ENCODE measurements around the gene BCAT1. TPM values are rescaled to one million over a fixed set of nuclear protein-coding genes. Genes with fewer than 3 reads are reported as not detected.
"Not testable (repeated sequence)": the region's sequence is repeated elsewhere in the genome, so short reads cannot be mapped to it uniquely, and the experiment has no call there.

Gene BCAT1
- polyA plus RNA-seq, 4 donors, result 45.8 to 60.8 (median 55.3) TPM

GRCh38 chr12:24960222-24960855 is 11.4 kb upstream of the BCAT1 start:
- no peak for DNase-seq (ENCODE audit: low read depth in 4 of 4, low spot score in 3 of 4)

- DNase-seq (ENCODE audit: low read depth in 4 of 4, low spot score in 3 of 4), result not testable (repeated sequence)
Observed at GRCh38 chr12:24956351-24956750, 7.5 kb upstream of the BCAT1 start.

GRCh38 chr12:24955853-24956252 is 7.0 kb upstream of the BCAT1 start:
- no peak for DNase-seq (ENCODE audit: low read depth in 4 of 4, low spot score in 3 of 4)

GRCh38 chr12:24955389-24955788 is 6.5 kb upstream of the BCAT1 start:
- DNase-seq (ENCODE audit: low read depth in 4 of 4, low spot score in 3 of 4), result no peak

GRCh38 chr12:24954261-24954660 is 5.4 kb upstream of the BCAT1 start:
- DNase-seq (ENCODE audit: low read depth in 4 of 4, low spot score in 3 of 4), result no peak

- no peak for DNase-seq (ENCODE audit: low read depth in 4 of 4, low spot score in 3 of 4)
Observed at GRCh38 chr12:24952389-24952788, 3.5 kb upstream of the BCAT1 start.

- no peak for DNase-seq (ENCODE audit: low read depth in 4 of 4, low spot score in 3 of 4)
Observed at GRCh38 chr12:24950231-24950834, 1.4 kb upstream of the BCAT1 start.

GRCh38 chr12:24948420-24948756 is 513 bp downstream of the BCAT1 start:
- peak in 1 of 4 donors; percentile 28 for DNase-seq (ENCODE audit: low read depth in 4 of 4, low spot score in 3 of 4)

GRCh38 chr12:24947541-24948419 is 1.1 kb downstream of the BCAT1 start:
- peak in 1 of 4 donors; percentile 22 for DNase-seq (ENCODE audit: low read depth in 4 of 4, low spot score in 3 of 4)

GRCh38 chr12:24945845-24946244 is 3.1 kb downstream of the BCAT1 start:
- no peak for DNase-seq (ENCODE audit: low read depth in 4 of 4, low spot score in 3 of 4)

- DNase-seq (ENCODE audit: low read depth in 4 of 4, low spot score in 3 of 4), result no peak
Observed at GRCh38 chr12:24945039-24945438, 3.9 kb downstream of the BCAT1 start.

GRCh38 chr12:24944601-24944975 is 4.3 kb downstream of the BCAT1 start:
- DNase-seq (ENCODE audit: low read depth in 4 of 4, low spot score in 3 of 4), result no peak

GRCh38 chr12:24943947-24944600 is 4.8 kb downstream of the BCAT1 start:
- no peak for DNase-seq (ENCODE audit: low read depth in 4 of 4, low spot score in 3 of 4)

- DNase-seq (ENCODE audit: low read depth in 4 of 4, low spot score in 3 of 4), result no peak
Observed at GRCh38 chr12:24940157-24940556, 8.7 kb downstream of the BCAT1 start.

GRCh38 chr12:24939551-24939950 is 9.3 kb downstream of the BCAT1 start:
- not testable (repeated sequence) for DNase-seq (ENCODE audit: low read depth in 4 of 4, low spot score in 3 of 4)

GRCh38 chr12:24938341-24938740 is 10.6 kb downstream of the BCAT1 start:
- no peak for DNase-seq (ENCODE audit: low read depth in 4 of 4, low spot score in 3 of 4)

GRCh38 chr12:24937553-24938244 is 11.2 kb downstream of the BCAT1 start:
- no peak for DNase-seq (ENCODE audit: low read depth in 4 of 4, low spot score in 3 of 4)

GRCh38 chr12:24933694-24934407 is 15.1 kb downstream of the BCAT1 start:
- no peak for DNase-seq (ENCODE audit: low read depth in 4 of 4, low spot score in 3 of 4)

GRCh38 chr12:24931666-24932405 is 17.1 kb downstream of the BCAT1 start:
- DNase-seq (ENCODE audit: low read depth in 4 of 4, low spot score in 3 of 4), result no peak
